K562 (cell line): ENCODE measurements around the gene RRAS. TPM values are rescaled to one million over a fixed set of nuclear protein-coding genes. Genes with fewer than 3 reads are reported as not detected.
A peak's percentile ranks its signal among the peaks of the same experiment; 100 is the strongest.

Experiments
- ARID1B ChIP-seq: fragments of 450-650 bp; IDR thresholded peaks from 2 replicates; pipeline ENCODE4 v1.6.1; 2016; ENCODE audit warnings: antibody characterized with exemption, mild to moderate bottlenecking, inconsistent platforms
- DACH1 ChIP-seq: fragments of 450-650 bp; IDR thresholded peaks from 2 replicates; pipeline ENCODE4 v1.6.1; 2018; ENCODE audit not compliant: partially characterized antibody
- FOXJ3 ChIP-seq: sonication (generic); formaldehyde crosslinking; IDR thresholded peaks from 2 replicates; pipeline ENCODE4 v1.4.0; 2020; ENCODE audit warnings: mild to moderate bottlenecking, missing genetic modification reagents
- HIVEP1 ChIP-seq: fragments of 250-450 bp; sonication (Bioruptor Pico); IDR thresholded peaks from 2 replicates; pipeline ENCODE4 v1.4.0; 2020; ENCODE audit warnings: mild to moderate bottlenecking
- NCOA1 ChIP-seq: fragments of 450-650 bp; IDR thresholded peaks from 2 replicates; pipeline ENCODE4 v1.6.1; 2016; ENCODE audit warnings: low read depth
- POU5F1 ChIP-seq: fragments of 150-350 bp; IDR thresholded peaks from 2 replicates; pipeline ENCODE4 v1.6.1; 2014; ENCODE audit warnings: borderline replicate concordance, low read length, low read depth, mild to moderate bottlenecking; ENCODE audit not compliant: partially characterized antibody
- RAD51 ChIP-seq: fragments of 450-650 bp; IDR thresholded peaks from 2 replicates; pipeline ENCODE4 v1.7.1; 2016; ENCODE audit warnings: low read depth, mild to moderate bottlenecking, borderline replicate concordance
- TCF7L2 ChIP-seq: fragments of 150-350 bp; IDR thresholded peaks from 2 replicates; pipeline ENCODE4 v1.6.1; 2016; ENCODE audit warnings: low read depth, mild to moderate bottlenecking, low read length, moderate library complexity
- ZBTB17 ChIP-seq: fragments of 450-650 bp; formaldehyde crosslinking; IDR thresholded peaks from 2 replicates; pipeline ENCODE4 v1.4.0; 2020; ENCODE audit warnings: mild to moderate bottlenecking
- ZNF24 ChIP-seq: fragments of 450-650 bp; IDR thresholded peaks from 2 replicates; pipeline ENCODE4 v1.6.1; 2016
- ZNF274 ChIP-seq: IDR thresholded peaks from 2 replicates; pipeline ENCODE4 v1.6.1; 2011; ENCODE audit warnings: low read depth, mild to moderate bottlenecking, low read length, moderate library complexity, borderline replicate concordance
- ZNF561 ChIP-seq: fragments of 450-650 bp; formaldehyde crosslinking; conservative IDR thresholded peaks from 2 replicates; pipeline ENCODE4 v1.4.0; 2020; ENCODE audit warnings: mild to moderate bottlenecking, moderate library complexity
- ZNF696 ChIP-seq: fragments of 250-450 bp; sonication (Bioruptor Pico); conservative IDR thresholded peaks from 2 replicates; pipeline ENCODE4 v1.4.0; 2020; ENCODE audit warnings: mild to moderate bottlenecking, moderate library complexity
- polyA plus RNA-seq, 8 experiments: library from polyadenylated mRNA; depleted of rRNA in 4 of 8; stranded (reverse) in 5 of 8; unstranded in 3 of 8; fragments of >200 nt; fragmentation: Nextera tagmentation in 2 of 8; fragmentation: Illumina TruSeq in 1 of 8; extraction: Ambion mirVana in 2 of 8; extraction: Trizol in 1 of 8; gene quantifications; 2 replicates each; pipeline versions ENCODE4 v1.2.1 to v1.2.3, GENCODE V29; 2011 to 2014; ENCODE audit warnings: inconsistent platforms in 1 of 8, missing spikeins in 1 of 8
- total RNA-seq, 7 experiments: library from RNA; depleted of rRNA in 6 of 7; stranded (reverse); fragments of >200 nt in 6 of 7; fragmentation: Illumina TruSeq in 2 of 7; extraction: Trizol in 2 of 7; gene quantifications; 2 replicates each; pipeline versions ENCODE4 v1.2.1 to v1.2.3, GENCODE V29; 2011 to 2021; ENCODE audit warnings: low replicate concordance in 1 of 7
- TF ChIP-seq, protein P1 (sequence below): sonication (generic); formaldehyde crosslinking; IDR thresholded peaks from 2 replicates; pipeline ENCODE4 v1.8.0; 2022; ENCODE audit warnings: missing genetic modification reagents, mild to moderate bottlenecking, borderline replicate concordance
- TF ChIP-seq, protein P2 (sequence below): fragments of 450-650 bp; IDR thresholded peaks from 2 replicates; pipeline ENCODE4 v1.6.1; 2017; ENCODE audit warnings: antibody characterized with exemption, mild to moderate bottlenecking
- TF ChIP-seq, protein P3 (sequence below): fragments of 250-450 bp; sonication (Bioruptor Pico); IDR thresholded peaks from 2 replicates; pipeline ENCODE4 v1.8.0; 2022; ENCODE audit warnings: moderate library complexity, mild to moderate bottlenecking, inconsistent platforms
- TF ChIP-seq, protein P4 (sequence below), 2 experiments: fragments of 450-650 bp; IDR thresholded peaks; 2 replicates each; pipeline ENCODE4 v1.6.1; 2016
- TF ChIP-seq, protein P5 (sequence below): fragments of 250-450 bp; sonication (Bioruptor Pico); IDR thresholded peaks from 2 replicates; pipeline ENCODE4 v1.9.0; 2021; ENCODE audit warnings: mild to moderate bottlenecking
- TF ChIP-seq, protein P6 (sequence below): sonication (generic); formaldehyde crosslinking; IDR thresholded peaks from 2 replicates; pipeline ENCODE4 v1.5.0; 2020; ENCODE audit warnings: missing genetic modification reagents
- TF ChIP-seq, protein P7 (sequence below): fragments of 250-450 bp; sonication (Bioruptor Pico); IDR thresholded peaks from 2 replicates; pipeline ENCODE4 v1.6.1; 2021; ENCODE audit warnings: mild to moderate bottlenecking

Gene RRAS
- total and polyA plus RNA-seq, 9 of the 15 experiments (the other 6 are each of a cell fraction or from before 2014, with no cell fraction given), result 0.70 to 17.3 (median 8.2) TPM

DNA sequence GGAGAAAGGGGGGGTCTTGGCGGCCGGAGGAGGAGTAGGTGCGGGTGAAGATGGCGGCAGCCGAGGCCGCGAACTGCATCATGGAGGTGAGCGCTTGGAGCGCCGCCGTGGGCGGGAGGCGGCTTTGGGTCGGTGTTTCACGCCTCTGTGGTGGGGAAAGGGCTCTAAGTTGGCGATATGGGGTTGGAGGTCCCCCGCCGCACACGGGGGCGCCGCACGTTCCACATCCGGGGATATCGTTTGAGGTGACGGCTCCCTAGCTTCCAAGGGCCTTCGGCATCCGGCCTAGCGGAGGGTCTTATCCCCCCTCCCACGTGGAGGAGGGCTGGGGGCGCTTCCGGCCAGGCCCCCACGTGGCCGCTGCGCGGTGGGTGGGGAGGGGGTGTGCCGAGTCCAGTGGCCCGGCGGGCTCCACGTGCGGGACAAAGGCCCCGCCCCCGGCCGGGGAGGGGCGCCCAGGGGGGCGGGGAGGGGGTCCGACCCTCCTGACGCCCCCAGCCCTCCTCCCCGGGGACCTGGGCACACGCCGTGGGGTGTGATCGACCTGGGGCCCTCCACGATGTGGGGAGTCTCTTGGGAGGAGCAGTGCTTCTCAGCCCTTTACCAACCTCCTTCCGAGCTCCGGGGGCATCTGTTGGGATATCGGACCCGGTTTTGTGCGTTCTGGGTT, 37.4 kb upstream of the RRAS start, which contains the start of gene PRMT1 (continued):
- TF ChIP-seq ZBTB17 (peak; percentile 66), FOXJ3 (no peak), ZNF561 (CRISPR knock-in tag) (0 out of 2 replicates have a peak, but pooled peaks have one; percentile 28), TCF7L2 (no peak), DACH1 (no peak), RAD51 (peak; percentile 28; the same call in 1 of the 2 replicates), NCOA1 (no peak; the same call in 1 of the 2 replicates), POU5F1 (no peak), ZNF24 (no peak), ZNF696 (CRISPR knock-in tag) (no peak), ZNF274 (no peak), ARID1B (peak; percentile 27; the same call in 1 of the 2 replicates), HIVEP1 (CRISPR knock-in tag) (peak; percentile 42; the same call in 1 of the 2 replicates)
- TF ChIP-seq, protein P1, sequence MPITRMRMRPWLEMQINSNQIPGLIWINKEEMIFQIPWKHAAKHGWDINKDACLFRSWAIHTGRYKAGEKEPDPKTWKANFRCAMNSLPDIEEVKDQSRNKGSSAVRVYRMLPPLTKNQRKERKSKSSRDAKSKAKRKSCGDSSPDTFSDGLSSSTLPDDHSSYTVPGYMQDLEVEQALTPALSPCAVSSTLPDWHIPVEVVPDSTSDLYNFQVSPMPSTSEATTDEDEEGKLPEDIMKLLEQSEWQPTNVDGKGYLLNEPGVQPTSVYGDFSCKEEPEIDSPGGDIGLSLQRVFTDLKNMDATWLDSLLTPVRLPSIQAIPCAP (CRISPR knock-in tag), result no peak
- TF ChIP-seq, protein P2, sequence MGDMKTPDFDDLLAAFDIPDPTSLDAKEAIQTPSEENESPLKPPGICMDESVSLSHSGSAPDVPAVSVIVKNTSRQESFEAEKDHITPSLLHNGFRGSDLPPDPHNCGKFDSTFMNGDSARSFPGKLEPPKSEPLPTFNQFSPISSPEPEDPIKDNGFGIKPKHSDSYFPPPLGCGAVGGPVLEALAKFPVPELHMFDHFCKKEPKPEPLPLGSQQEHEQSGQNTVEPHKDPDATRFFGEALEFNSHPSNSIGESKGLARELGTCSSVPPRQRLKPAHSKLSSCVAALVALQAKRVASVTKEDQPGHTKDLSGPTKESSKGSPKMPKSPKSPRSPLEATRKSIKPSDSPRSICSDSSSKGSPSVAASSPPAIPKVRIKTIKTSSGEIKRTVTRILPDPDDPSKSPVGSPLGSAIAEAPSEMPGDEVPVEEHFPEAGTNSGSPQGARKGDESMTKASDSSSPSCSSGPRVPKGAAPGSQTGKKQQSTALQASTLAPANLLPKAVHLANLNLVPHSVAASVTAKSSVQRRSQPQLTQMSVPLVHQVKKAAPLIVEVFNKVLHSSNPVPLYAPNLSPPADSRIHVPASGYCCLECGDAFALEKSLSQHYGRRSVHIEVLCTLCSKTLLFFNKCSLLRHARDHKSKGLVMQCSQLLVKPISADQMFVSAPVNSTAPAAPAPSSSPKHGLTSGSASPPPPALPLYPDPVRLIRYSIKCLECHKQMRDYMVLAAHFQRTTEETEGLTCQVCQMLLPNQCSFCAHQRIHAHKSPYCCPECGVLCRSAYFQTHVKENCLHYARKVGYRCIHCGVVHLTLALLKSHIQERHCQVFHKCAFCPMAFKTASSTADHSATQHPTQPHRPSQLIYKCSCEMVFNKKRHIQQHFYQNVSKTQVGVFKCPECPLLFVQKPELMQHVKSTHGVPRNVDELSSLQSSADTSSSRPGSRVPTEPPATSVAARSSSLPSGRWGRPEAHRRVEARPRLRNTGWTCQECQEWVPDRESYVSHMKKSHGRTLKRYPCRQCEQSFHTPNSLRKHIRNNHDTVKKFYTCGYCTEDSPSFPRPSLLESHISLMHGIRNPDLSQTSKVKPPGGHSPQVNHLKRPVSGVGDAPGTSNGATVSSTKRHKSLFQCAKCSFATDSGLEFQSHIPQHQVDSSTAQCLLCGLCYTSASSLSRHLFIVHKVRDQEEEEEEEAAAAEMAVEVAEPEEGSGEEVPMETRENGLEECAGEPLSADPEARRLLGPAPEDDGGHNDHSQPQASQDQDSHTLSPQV, result no peak
- TF ChIP-seq, protein P3, sequence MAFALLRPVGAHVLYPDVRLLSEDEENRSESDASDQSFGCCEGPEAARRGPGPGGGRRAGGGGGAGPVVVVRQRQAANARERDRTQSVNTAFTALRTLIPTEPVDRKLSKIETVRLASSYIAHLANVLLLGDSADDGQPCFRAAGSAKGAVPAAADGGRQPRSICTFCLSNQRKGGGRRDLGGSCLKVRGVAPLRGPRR (CRISPR knock-in tag), result no peak
- TF ChIP-seq, protein P4, sequence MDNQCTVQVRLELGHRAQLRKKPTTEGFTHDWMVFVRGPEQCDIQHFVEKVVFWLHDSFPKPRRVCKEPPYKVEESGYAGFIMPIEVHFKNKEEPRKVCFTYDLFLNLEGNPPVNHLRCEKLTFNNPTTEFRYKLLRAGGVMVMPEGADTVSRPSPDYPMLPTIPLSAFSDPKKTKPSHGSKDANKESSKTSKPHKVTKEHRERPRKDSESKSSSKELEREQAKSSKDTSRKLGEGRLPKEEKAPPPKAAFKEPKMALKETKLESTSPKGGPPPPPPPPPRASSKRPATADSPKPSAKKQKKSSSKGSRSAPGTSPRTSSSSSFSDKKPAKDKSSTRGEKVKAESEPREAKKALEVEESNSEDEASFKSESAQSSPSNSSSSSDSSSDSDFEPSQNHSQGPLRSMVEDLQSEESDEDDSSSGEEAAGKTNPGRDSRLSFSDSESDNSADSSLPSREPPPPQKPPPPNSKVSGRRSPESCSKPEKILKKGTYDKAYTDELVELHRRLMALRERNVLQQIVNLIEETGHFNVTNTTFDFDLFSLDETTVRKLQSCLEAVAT (IDR thresholded peaks at IDR 0.05), result no peak
- TF ChIP-seq, protein P5, sequence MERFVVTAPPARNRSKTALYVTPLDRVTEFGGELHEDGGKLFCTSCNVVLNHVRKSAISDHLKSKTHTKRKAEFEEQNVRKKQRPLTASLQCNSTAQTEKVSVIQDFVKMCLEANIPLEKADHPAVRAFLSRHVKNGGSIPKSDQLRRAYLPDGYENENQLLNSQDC, result peak; percentile 32; the same call in 1 of the 2 replicates
- TF ChIP-seq, protein P6, sequence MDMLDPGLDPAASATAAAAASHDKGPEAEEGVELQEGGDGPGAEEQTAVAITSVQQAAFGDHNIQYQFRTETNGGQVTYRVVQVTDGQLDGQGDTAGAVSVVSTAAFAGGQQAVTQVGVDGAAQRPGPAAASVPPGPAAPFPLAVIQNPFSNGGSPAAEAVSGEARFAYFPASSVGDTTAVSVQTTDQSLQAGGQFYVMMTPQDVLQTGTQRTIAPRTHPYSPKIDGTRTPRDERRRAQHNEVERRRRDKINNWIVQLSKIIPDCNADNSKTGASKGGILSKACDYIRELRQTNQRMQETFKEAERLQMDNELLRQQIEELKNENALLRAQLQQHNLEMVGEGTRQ (CRISPR knock-in tag), result peak; percentile 81
- TF ChIP-seq, protein P7, sequence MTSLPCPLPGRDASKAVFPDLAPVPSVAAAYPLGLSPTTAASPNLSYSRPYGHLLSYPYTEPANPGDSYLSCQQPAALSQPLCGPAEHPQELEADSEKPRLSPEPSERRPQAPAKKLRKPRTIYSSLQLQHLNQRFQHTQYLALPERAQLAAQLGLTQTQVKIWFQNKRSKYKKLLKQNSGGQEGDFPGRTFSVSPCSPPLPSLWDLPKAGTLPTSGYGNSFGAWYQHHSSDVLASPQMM (CRISPR knock-in tag), result no peak
